PC-9 (cell line): ENCODE data around the gene PSMD11. TPM values are rescaled to one million over a fixed set of nuclear protein-coding genes. Genes with fewer than 3 reads are reported as not detected.

Source experiments
- BruUV-seq: library from RNA; stranded (reverse); fragments of 400-500 nt; replicated peaks from 2 replicates; lab custom pipeline; 2021; lab: Mats Ljungman, UMichigan
- CTCF ChIA-PET: fragments of 300-600 bp; sonication (Branson Sonifier 250); formaldehyde crosslinking; loops from one replicate; lab custom pipeline; 2022; ENCODE audit warnings: antibody characterized with exemption; lab: Charles Lee
- POLR2A ChIA-PET: fragments of 300-600 bp; sonication (Branson Sonifier 250); formaldehyde crosslinking; loops from one replicate; lab custom pipeline; 2022; ENCODE audit warnings: antibody characterized with exemption; ENCODE audit not compliant: unreplicated experiment; lab: Charles Lee
- DNase-seq, 2 experiments: peaks; one replicate each; pipeline versions ENCODE4 v3.0.0 to v3.0.0-alpha.2; 2015 to 2022; ENCODE audit warnings: mixed read lengths in 1 of 2
- H2AFZ ChIP-seq: fragments of 200-600 bp; sonication (generic); 2 replicates; pipeline ENCODE4 v1.8.1; 2017; ENCODE audit warnings: antibody characterized with exemption
- H3F3A ChIP-seq: fragments of 200-600 bp; sonication (generic); 2 replicates; pipeline ENCODE4 v1.8.1; 2017; ENCODE audit warnings: antibody characterized with exemption, mild to moderate bottlenecking, low read depth; ENCODE audit not compliant: insufficient read depth
- H3K27ac ChIP-seq: fragments of 200-600 bp; sonication (generic); 2 replicates; pipeline ENCODE4 v1.6.1; 2016; ENCODE audit warnings: mixed run types
- H3K27me3 ChIP-seq: fragments of 200-600 bp; sonication (generic); 2 replicates; pipeline ENCODE4 v1.6.1; 2016; ENCODE audit warnings: low read depth, mixed run types; ENCODE audit not compliant: insufficient read depth
- H3K36me3 ChIP-seq: fragments of 200-600 bp; sonication (generic); 2 replicates; pipeline ENCODE4 v1.6.1; 2016; ENCODE audit warnings: low read depth, mixed run types
- H3K4me1 ChIP-seq: fragments of 200-600 bp; sonication (generic); replicated peaks from 2 replicates; pipeline ENCODE4 v1.6.1; 2016; ENCODE audit warnings: mixed run types; ENCODE audit not compliant: insufficient read depth
- H3K4me2 ChIP-seq: fragments of 200-600 bp; sonication (generic); 2 replicates; pipeline ENCODE4 v1.6.1; 2017; ENCODE audit warnings: mixed run types
- H3K4me3 ChIP-seq: fragments of 200-600 bp; sonication (generic); 2 replicates; pipeline ENCODE4 v1.6.1; 2016; ENCODE audit warnings: mixed run types
- H3K79me2 ChIP-seq: fragments of 200-600 bp; sonication (generic); 2 replicates; pipeline ENCODE4 v1.6.1; 2017; ENCODE audit warnings: low read depth, mixed run types
- H3K9me2 ChIP-seq: fragments of 200-600 bp; sonication (generic); 2 replicates; pipeline ENCODE4 v1.8.1; 2017; ENCODE audit warnings: mild to moderate bottlenecking; ENCODE audit not compliant: insufficient read depth
- H3K9me3 ChIP-seq: fragments of 200-600 bp; sonication (generic); 2 replicates; pipeline ENCODE4 v1.8.1; 2016; ENCODE audit warnings: low read depth; ENCODE audit not compliant: insufficient read depth
- H4K20me1 ChIP-seq: fragments of 200-600 bp; sonication (generic); 2 replicates; pipeline ENCODE4 v1.8.1; 2017; ENCODE audit not compliant: insufficient read depth
- EZH2 ChIP-seq: fragments of 200-600 bp; sonication (generic); IDR thresholded peaks from 2 replicates; pipeline ENCODE4 v1.8.0; 2017; ENCODE audit warnings: antibody characterized with exemption, low read depth
- intact Hi-C: fragments of 100-400 bp; cut with micrococcal nuclease; formaldehyde crosslinking; loops from one replicate; pipeline ENCODE4 v1.10.0; 2022; ENCODE audit not compliant: unreplicated experiment
- total RNA-seq: library from RNA; stranded (reverse); gene quantifications from 2 replicates; pipeline ENCODE4 v1.2.3, GENCODE V29; 2021
- TF ChIP-seq, protein P1 (sequence below): fragments of 200-600 bp; sonication (generic); conservative IDR thresholded peaks from 2 replicates; pipeline ENCODE4 v1.6.1; 2017; ENCODE audit warnings: mixed run types, antibody characterized with exemption, mild to moderate bottlenecking, moderate library complexity

PSMD11 gene
- total RNA-seq, 1 experiment from 2014 or later = 149 TPM

DNA sequence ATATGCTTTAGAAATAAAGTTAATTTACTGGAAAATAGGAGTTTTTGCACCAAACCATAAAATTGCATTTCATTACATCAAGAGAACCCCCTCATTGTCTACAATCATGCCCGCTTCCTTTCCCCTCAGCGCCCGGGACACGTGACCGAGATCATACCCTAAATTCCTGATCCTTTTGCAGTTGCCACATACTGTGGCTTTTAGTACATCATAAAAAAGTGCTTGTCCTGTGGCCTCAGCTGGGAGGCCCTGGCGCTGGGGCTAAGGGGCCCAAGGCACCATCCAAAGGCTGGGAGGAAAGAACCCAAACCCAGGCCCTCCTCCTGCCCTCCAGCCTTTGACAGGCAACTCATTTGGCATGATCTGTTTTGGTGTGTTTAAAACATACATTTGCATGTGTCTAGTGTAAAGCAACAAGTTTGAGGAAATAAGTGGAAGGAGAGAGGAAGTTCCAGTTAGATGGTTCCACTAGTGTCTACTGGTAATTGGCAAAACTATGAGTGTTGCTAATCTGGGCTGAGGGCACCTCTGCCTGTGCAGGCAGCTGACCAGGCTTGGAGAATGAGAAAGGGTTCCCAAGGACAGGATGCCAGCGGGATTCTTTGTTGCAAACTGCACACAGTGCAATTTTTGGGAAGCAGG lies 48.5 kb downstream of the PSMD11 start:
- intact Hi-C loops = no loop called here
- Histone ChIP-seq H3F3A (no peaks in the 10 kb centered on the region), H3K4me3 (no peak overlapping the region), H3K27ac (no peak overlapping the region), H3K79me2 (no peaks in the 10 kb centered on the region), H3K36me3 (no peaks in the 10 kb centered on the region), H3K9me3 (no peaks in the 10 kb centered on the region), H3K4me2 (no peak overlapping the region), H3K27me3 (no peaks in the 10 kb centered on the region), H2AFZ (no peak overlapping the region), H3K9me2 (no peaks in the 10 kb centered on the region), H4K20me1 (no peaks in the 10 kb centered on the region), H3K4me1 (peaks cover 4% of the 10 kb centered on the region; the same call in 1 of the 2 replicates)
- TF ChIP-seq EZH2 = no peak
- TF ChIP-seq, protein P1, sequence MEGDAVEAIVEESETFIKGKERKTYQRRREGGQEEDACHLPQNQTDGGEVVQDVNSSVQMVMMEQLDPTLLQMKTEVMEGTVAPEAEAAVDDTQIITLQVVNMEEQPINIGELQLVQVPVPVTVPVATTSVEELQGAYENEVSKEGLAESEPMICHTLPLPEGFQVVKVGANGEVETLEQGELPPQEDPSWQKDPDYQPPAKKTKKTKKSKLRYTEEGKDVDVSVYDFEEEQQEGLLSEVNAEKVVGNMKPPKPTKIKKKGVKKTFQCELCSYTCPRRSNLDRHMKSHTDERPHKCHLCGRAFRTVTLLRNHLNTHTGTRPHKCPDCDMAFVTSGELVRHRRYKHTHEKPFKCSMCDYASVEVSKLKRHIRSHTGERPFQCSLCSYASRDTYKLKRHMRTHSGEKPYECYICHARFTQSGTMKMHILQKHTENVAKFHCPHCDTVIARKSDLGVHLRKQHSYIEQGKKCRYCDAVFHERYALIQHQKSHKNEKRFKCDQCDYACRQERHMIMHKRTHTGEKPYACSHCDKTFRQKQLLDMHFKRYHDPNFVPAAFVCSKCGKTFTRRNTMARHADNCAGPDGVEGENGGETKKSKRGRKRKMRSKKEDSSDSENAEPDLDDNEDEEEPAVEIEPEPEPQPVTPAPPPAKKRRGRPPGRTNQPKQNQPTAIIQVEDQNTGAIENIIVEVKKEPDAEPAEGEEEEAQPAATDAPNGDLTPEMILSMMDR = no peak
- DNase-seq = no peak
- POLR2A ChIA-PET = no interaction called here
- CTCF ChIA-PET = no interaction called here
- no TSS peak for BruUV-seq

DNA sequence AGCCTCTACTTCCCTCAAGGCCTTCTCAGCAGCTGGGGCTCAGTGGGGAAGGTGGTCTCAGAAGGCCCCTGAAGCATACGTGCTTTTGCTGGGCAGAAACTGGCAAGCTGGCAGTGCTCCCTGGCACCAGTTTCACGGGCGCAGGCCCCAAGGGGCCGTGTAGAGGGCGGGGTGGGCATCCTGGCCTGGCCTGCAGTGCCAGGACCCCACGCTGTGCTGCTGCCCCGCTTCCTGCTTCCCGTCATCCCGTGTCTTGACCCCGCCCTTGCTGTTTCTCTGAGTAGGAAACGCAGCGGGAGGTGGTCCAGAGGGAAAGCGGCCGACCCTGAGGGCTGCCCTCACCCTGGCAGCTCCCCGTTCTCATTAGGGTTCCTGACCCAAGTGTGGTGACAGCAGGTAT lies 49.3 kb downstream of the PSMD11 start:
- intact Hi-C loops = no loop called here
- TF ChIP-seq, protein P1 = no peak
- no peak for TF ChIP-seq EZH2
- no peak overlapping the region for H3K27ac ChIP-seq
- no peaks in the 10 kb centered on the region for H3K4me1 ChIP-seq
- no TSS peak for BruUV-seq
- H3K9me2 ChIP-seq = no peaks in the 10 kb centered on the region
- POLR2A ChIA-PET = no interaction called here
- CTCF ChIA-PET = no interaction called here
- no peak overlapping the region for H3K4me2 ChIP-seq
- no peaks in the 10 kb centered on the region for H3K36me3 ChIP-seq
- no peaks in the 10 kb centered on the region for H4K20me1 ChIP-seq
- H2AFZ ChIP-seq = no peak overlapping the region
- H3F3A ChIP-seq = no peaks in the 10 kb centered on the region
- H3K27me3 ChIP-seq = no peaks in the 10 kb centered on the region
- no peaks in the 10 kb centered on the region for H3K9me3 ChIP-seq
- H3K4me3 ChIP-seq = no peak overlapping the region
- H3K79me2 ChIP-seq = no peaks in the 10 kb centered on the region
- no peak for DNase-seq

DNA sequence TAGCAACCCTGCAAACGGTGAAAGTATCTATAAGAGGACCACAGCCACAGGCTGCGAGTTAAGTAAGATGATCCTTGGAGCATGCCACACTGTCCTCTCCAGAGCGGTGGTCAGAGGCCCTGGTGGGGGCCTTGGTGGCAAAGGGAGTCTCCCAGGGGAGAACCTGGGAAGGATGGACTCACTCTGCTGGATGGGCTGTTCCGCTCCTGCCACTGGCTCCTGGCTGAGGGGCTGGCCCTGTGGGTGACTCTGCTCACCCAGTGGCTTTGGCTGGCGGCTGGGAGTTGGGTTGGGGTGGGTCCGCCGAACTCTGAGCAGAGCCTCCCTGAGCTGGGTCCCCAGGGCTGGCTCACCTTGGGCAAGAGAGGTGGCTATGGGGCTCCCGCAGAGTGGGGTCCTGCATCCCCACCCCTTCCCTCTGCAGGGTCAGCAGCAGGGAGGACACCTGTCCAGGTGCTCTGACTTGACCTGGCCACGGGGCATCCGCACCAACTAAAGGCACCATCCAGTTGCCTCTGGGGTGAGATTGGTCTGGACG lies 49.7 kb downstream of the PSMD11 start:
- Histone ChIP-seq H3K27ac (no peak overlapping the region), H4K20me1 (no peaks in the 10 kb centered on the region), H3K9me3 (no peaks in the 10 kb centered on the region), H3F3A (no peaks in the 10 kb centered on the region), H3K79me2 (no peaks in the 10 kb centered on the region), H3K36me3 (no peaks in the 10 kb centered on the region), H3K4me1 (no peaks in the 10 kb centered on the region), H2AFZ (no peak overlapping the region), H3K9me2 (no peaks in the 10 kb centered on the region), H3K4me3 (no peak overlapping the region), H3K4me2 (no peak overlapping the region), H3K27me3 (no peaks in the 10 kb centered on the region)
- ChIA-PET POLR2A (no interaction called here), CTCF (no interaction called here)
- TF ChIP-seq, protein P1 = no peak
- no peak for TF ChIP-seq EZH2
- intact Hi-C loops = no loop called here
- BruUV-seq = no TSS peak
- DNase-seq = no peak
